H1 (cell line): ENCODE data around the gene KIF1C. TPM values are rescaled to one million over a fixed set of nuclear protein-coding genes. Genes with fewer than 3 reads are reported as not detected.

Source experiments
- CTCF ChIA-PET: fragments of 300-600 bp; sonication (Branson Sonifier 250); formaldehyde crosslinking; loops from one replicate; lab custom pipeline; 2021; ENCODE audit not compliant: partially characterized antibody; lab: Charles Lee
- POLR2A ChIA-PET: fragments of 300-600 bp; sonication (Branson Sonifier 250); formaldehyde crosslinking; loops from one replicate; lab custom pipeline; 2021; ENCODE audit warnings: inconsistent platforms; ENCODE audit not compliant: partially characterized antibody; lab: Charles Lee
- DNase-seq, 2 experiments: peaks; one replicate each; pipeline versions ENCODE4 v3.0.0 to v3.0.0-alpha.2; 2010 to 2022; ENCODE audit warnings: low spot score in 2 of 2, low read depth in 1 of 2, mixed read lengths in 1 of 2
- FAIRE-seq: peaks from 2 replicates; lab custom pipeline; 2011; peaks lifted over from hg19 to GRCh38; lab: Jason Lieb, UNC
- H2AFZ ChIP-seq: 2 replicates; pipeline ENCODE4 v1.8.1; 2012; ENCODE audit warnings: low read length, inconsistent platforms
- H2AK5ac ChIP-seq: 2 replicates; pipeline ENCODE4 v1.6.1; 2013; ENCODE audit warnings: low read depth, low read length
- H2BK120ac ChIP-seq: replicated peaks from 2 replicates; pipeline ENCODE3; 2013; ENCODE audit warnings: low read depth, low read length, inconsistent platforms
- H2BK12ac ChIP-seq: 2 replicates; pipeline ENCODE4 v1.6.1; 2013; ENCODE audit warnings: low read depth, low read length
- H2BK15ac ChIP-seq: 2 replicates; pipeline ENCODE4 v1.6.1; 2013; ENCODE audit warnings: low read length
- H2BK20ac ChIP-seq: 2 replicates; pipeline ENCODE4 v1.6.1; 2013; ENCODE audit warnings: low read length
- H2BK5ac ChIP-seq: 2 replicates; pipeline ENCODE4 v1.6.1; 2013; ENCODE audit warnings: low read depth, low read length
- H3K14ac ChIP-seq: 2 replicates; pipeline ENCODE4 v1.6.1; 2013; ENCODE audit warnings: inconsistent platforms; ENCODE audit not compliant: insufficient read length
- H3K18ac ChIP-seq: 2 replicates; pipeline ENCODE4 v1.6.1; 2013; ENCODE audit warnings: low read length; ENCODE audit errors: extremely low read depth
- H3K23ac ChIP-seq: 2 replicates; pipeline ENCODE4 v1.6.1; 2013; ENCODE audit warnings: inconsistent platforms; ENCODE audit not compliant: insufficient read length
- H3K23me2 ChIP-seq: 2 replicates; pipeline ENCODE4 v1.6.1; 2013; ENCODE audit warnings: low read depth, low read length
- H3K27ac ChIP-seq: 2 replicates; pipeline ENCODE4 v1.6.1; 2011; ENCODE audit warnings: low read depth, low read length, inconsistent platforms
- H3K27me3 ChIP-seq, 4 experiments: replicated peaks in 1 of 4; 1 replicate in 1 of 4; 2 replicates in 3 of 4; pipeline versions ENCODE4 v1.6.1 to v1.8.1; 2011 to 2013; ENCODE audit warnings: low read length in 3 of 4, mild to moderate bottlenecking in 3 of 4, inconsistent platforms in 2 of 4, mixed read lengths in 2 of 4, moderate library complexity in 1 of 4; ENCODE audit not compliant: control insufficient read depth in 3 of 4, insufficient read depth in 3 of 4; ENCODE audit errors: extremely low read depth in 1 of 4
- H3K36me3 ChIP-seq, 4 experiments: 2 replicates each; pipeline versions ENCODE4 v1.6.1 to v1.8.1; 2011 to 2013; ENCODE audit warnings: mild to moderate bottlenecking in 4 of 4, low read length in 3 of 4, moderate library complexity in 2 of 4, control low read depth in 1 of 4, inconsistent platforms in 1 of 4; ENCODE audit not compliant: insufficient read depth in 4 of 4, control insufficient read depth in 2 of 4
- H3K4ac ChIP-seq: replicated peaks from 2 replicates; pipeline ENCODE3; 2013; ENCODE audit warnings: low read length, low read depth, mixed read lengths, inconsistent platforms; ENCODE audit not compliant: insufficient read length
- H3K4me1 ChIP-seq, 4 experiments: replicated peaks in 1 of 4; 1 replicate in 1 of 4; 2 replicates in 3 of 4; pipeline versions ENCODE4 v1.6.1 to v1.8.1; 2011 to 2013; ENCODE audit warnings: low read length in 3 of 4, inconsistent platforms in 2 of 4, mixed read lengths in 1 of 4; ENCODE audit not compliant: insufficient read depth in 4 of 4, control insufficient read depth in 3 of 4
- H3K4me2 ChIP-seq, 2 experiments: 2 replicates each; pipeline versions ENCODE4 v1.6.1 to v1.8.1; 2011 to 2013; ENCODE audit warnings: low read depth in 2 of 2, low read length in 2 of 2, control low read depth in 1 of 2, inconsistent platforms in 1 of 2, mild to moderate bottlenecking in 1 of 2; ENCODE audit not compliant: insufficient read depth in 1 of 2
- H3K4me3 ChIP-seq, 4 experiments: fragments of 200-600, 300-600 bp in 1 of 4; sonication (generic), shearing (Covaris generic), sonication (Bioruptor Twin) in 1 of 4; 2 replicates each; pipeline versions ENCODE4 v1.5.1 to v1.8.1; 2011 to 2016; ENCODE audit warnings: low read length in 4 of 4, low read depth in 3 of 4, control low read depth in 2 of 4, inconsistent platforms in 2 of 4, mild to moderate bottlenecking in 2 of 4, mixed read lengths in 1 of 4, moderate library complexity in 1 of 4; ENCODE audit not compliant: insufficient read depth in 2 of 4; ENCODE audit errors: extremely low read depth in 1 of 4
- H3K56ac ChIP-seq: replicated peaks from 2 replicates; pipeline ENCODE3; 2013; ENCODE audit warnings: low read depth, mild to moderate bottlenecking, mixed read lengths, low read length, inconsistent platforms; ENCODE audit not compliant: insufficient read length
- H3K79me1 ChIP-seq: 2 replicates; pipeline ENCODE4 v1.6.1; 2013; ENCODE audit warnings: low read depth, low read length, control low read depth
- H3K79me2 ChIP-seq, 2 experiments: 2 replicates each; pipeline versions ENCODE4 v1.6.1 to v1.8.1; 2012 to 2013; ENCODE audit warnings: low read length in 2 of 2, mild to moderate bottlenecking in 2 of 2, inconsistent platforms in 1 of 2; ENCODE audit not compliant: insufficient read depth in 2 of 2, control insufficient read depth in 1 of 2
- H3K9ac ChIP-seq, 4 experiments: replicated peaks in 1 of 4; 1 replicate in 1 of 4; 2 replicates in 3 of 4; pipeline versions ENCODE4 v1.6.1 to v1.8.1; 2011 to 2013; ENCODE audit warnings: low read depth in 3 of 4, low read length in 3 of 4, control low read depth in 2 of 4, mild to moderate bottlenecking in 2 of 4, moderate library complexity in 2 of 4, inconsistent platforms in 1 of 4; ENCODE audit errors: extremely low read depth in 1 of 4
- H3K9me3 ChIP-seq, 2 experiments: 2 replicates each; pipeline versions ENCODE4 v1.6.1 to v1.8.1; 2012 to 2013; ENCODE audit warnings: mild to moderate bottlenecking in 2 of 2, moderate library complexity in 2 of 2, control low read depth in 1 of 2, inconsistent platforms in 1 of 2, low read depth in 1 of 2, low read length in 1 of 2, mixed read lengths in 1 of 2; ENCODE audit not compliant: insufficient read depth in 2 of 2
- H4K20me1 ChIP-seq, 2 experiments: replicated peaks in 1 of 2; 2 replicates each; pipeline versions ENCODE3 to v1.8.1; 2011 to 2013; ENCODE audit warnings: inconsistent platforms in 2 of 2, low read length in 2 of 2, mild to moderate bottlenecking in 1 of 2; ENCODE audit not compliant: insufficient read depth in 2 of 2, control insufficient read depth in 1 of 2
- H4K5ac ChIP-seq: 2 replicates; pipeline ENCODE4 v1.6.1; 2013; ENCODE audit warnings: low read length, low read depth, mixed read lengths, inconsistent platforms; ENCODE audit not compliant: insufficient read length
- H4K8ac ChIP-seq: 2 replicates; pipeline ENCODE4 v1.8.0; 2013; ENCODE audit warnings: mild to moderate bottlenecking, moderate library complexity, low read length, inconsistent platforms; ENCODE audit not compliant: insufficient read depth; ENCODE audit errors: extremely low read depth
- H4K91ac ChIP-seq: replicated peaks from 2 replicates; pipeline ENCODE3; 2013; ENCODE audit warnings: low read length, mixed read lengths, inconsistent platforms; ENCODE audit not compliant: insufficient read length
- ATF3 ChIP-seq: IDR thresholded peaks from 2 replicates; pipeline ENCODE4 v1.6.1; 2011; ENCODE audit warnings: low read depth, mild to moderate bottlenecking, low read length; ENCODE audit not compliant: insufficient read depth
- BCL11A ChIP-seq, 2 experiments: IDR thresholded peaks; one replicate each; pipeline ENCODE4 v1.6.1; 2011; ENCODE audit warnings: low read depth in 2 of 2, low read length in 2 of 2, mild to moderate bottlenecking in 2 of 2
- CTBP2 ChIP-seq: IDR thresholded peaks from 2 replicates; pipeline ENCODE4 v1.7.0; 2011; ENCODE audit warnings: borderline replicate concordance, mild to moderate bottlenecking, moderate library complexity, mixed read lengths, low read length; ENCODE audit not compliant: insufficient read depth, insufficient read length
- KDM1A ChIP-seq: fragments of 200-600, 300-600 bp; sonication (generic); IDR thresholded peaks from 2 replicates; pipeline ENCODE4 v1.7.1; 2016; ENCODE audit warnings: mild to moderate bottlenecking, low read length, borderline replicate concordance
- SUZ12 ChIP-seq: fragments of 200-600 bp; sonication (generic); IDR thresholded peaks from 2 replicates; pipeline ENCODE4 v1.6.1; 2012; ENCODE audit warnings: mild to moderate bottlenecking, inconsistent platforms, low read length, moderate library complexity, mixed read lengths
- TAF7 ChIP-seq: optimal IDR thresholded peaks from 2 replicates; pipeline ENCODE3; 2011; ENCODE audit warnings: low read depth, mild to moderate bottlenecking, inconsistent platforms, low read length, moderate library complexity, borderline replicate concordance
- TCF12 ChIP-seq: IDR thresholded peaks from 2 replicates; pipeline ENCODE4 v1.6.1; 2011; ENCODE audit warnings: low read depth, mild to moderate bottlenecking, low read length
- TEAD4 ChIP-seq: IDR thresholded peaks from 2 replicates; pipeline ENCODE4 v1.6.1; 2012; ENCODE audit warnings: low read depth, low read length, inconsistent platforms, mixed read lengths
- WGBS, 2 experiments: shearing (Covaris generic) in 1 of 2; methylation state at CpG; one replicate each; pipeline versions ENCODE4 v1.1.6 to v1.1.7; 2013 to 2015; ENCODE audit warnings: low lambda C conversion rate in 2 of 2, mixed read lengths in 2 of 2, inconsistent platforms in 1 of 2, low coverage in 1 of 2, missing lambda C conversion rate in 1 of 2; ENCODE audit not compliant: insufficient replicate concordance in 2 of 2, insufficient coverage in 1 of 2, insufficient read length in 1 of 2; ENCODE audit errors: extremely low coverage in 1 of 2, missing lambda C conversion rate in 1 of 2; 5-methylcytosine and 5-hydroxymethylcytosine counted together
- polyA plus RNA-seq, 7 experiments: library from polyadenylated mRNA; depleted of rRNA in 3 of 7; stranded (reverse) in 5 of 7; unstranded in 2 of 7; fragments of >200 nt in 5 of 7; fragments of 200-250 nt in 2 of 7; gene quantifications; 1 replicate in 5 of 7; 2 replicates in 1 of 7; 4 replicates in 1 of 7; pipeline versions ENCODE4 v1.2.1 to v1.2.3, GENCODE V29; 2011 to 2013; ENCODE audit warnings: missing spikeins in 2 of 7, mixed read lengths in 2 of 7
- total RNA-seq: library from RNA; stranded (reverse); fragmentation: NEBNext Ultra II Directional; extraction: Animal tissue kit (Norgen Biotek cat#: 25700); gene quantifications from 2 replicates; pipeline ENCODE4 v1.2.1, GENCODE V29; 2021

Gene KIF1C
- total and polyA plus RNA-seq, 2 of the 8 experiments (the other 6 are each of a cell fraction or from before 2014, with no cell fraction given), result 14.3 to 114 TPM

DNA sequence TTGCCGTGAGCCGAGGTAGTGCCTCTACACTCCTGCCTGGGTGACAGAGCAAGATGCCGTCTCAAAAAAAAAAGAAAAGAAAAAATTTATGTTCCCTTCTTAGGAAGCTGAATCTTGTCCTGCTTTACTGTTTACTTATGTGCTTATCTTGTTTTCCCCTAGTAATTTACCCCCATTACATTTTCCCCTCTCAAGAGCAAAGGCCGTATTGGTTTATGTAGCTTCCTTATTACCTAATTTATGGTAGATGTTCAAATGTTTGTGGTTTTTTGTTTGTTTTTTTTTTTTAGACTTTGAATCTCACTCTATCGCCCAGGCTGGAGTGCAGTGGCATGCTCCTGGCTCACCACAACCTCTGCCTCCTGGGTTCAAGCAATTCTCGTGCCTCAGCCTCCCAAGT is 47.7 kb downstream of the KIF1C start:
- Histone ChIP-seq H3K9me3 (no peaks in the 10 kb centered on the region), H3K4me1 (no peaks in the 10 kb centered on the region), H3K9ac (no peak overlapping the region), H4K91ac (no peak overlapping the region), H3K23me2 (no peaks in the 10 kb centered on the region), H3K79me1 (no peaks in the 10 kb centered on the region), H3K18ac (no peak overlapping the region), H2BK20ac (no peak overlapping the region), H4K20me1 (no peaks in the 10 kb centered on the region), H2BK12ac (no peak overlapping the region), H2AFZ (no peak overlapping the region), H4K8ac (no peak overlapping the region), H3K23ac (no peak overlapping the region), H3K27me3 (no peaks in the 10 kb centered on the region), H3K27ac (no peak overlapping the region), H3K4me2 (no peak overlapping the region), H3K14ac (no peak overlapping the region), H4K5ac (no peak overlapping the region), H3K36me3 (no peaks in the 10 kb centered on the region), H2BK15ac (no peak overlapping the region), H2BK5ac (no peak overlapping the region), H2AK5ac (no peak overlapping the region), H3K79me2 (no peaks in the 10 kb centered on the region), H2BK120ac (no peak overlapping the region), H3K4ac (no peak overlapping the region), H3K4me3 (no peak overlapping the region), H3K56ac (no peak overlapping the region)
- ChIA-PET POLR2A (interaction anchor here (0.7 kb wide), 1 partner anchor 16 kb away, joined by 3 read pairs; no protein-coding TSS in a partner anchor), CTCF (interaction anchor here (0.6 to 2.7 kb wide), 8 partner anchors 10 to 245 kb away, joined by 3 to 14 read pairs (median 5); no protein-coding TSS in a partner anchor)
- FAIRE-seq (no peak), DNase-seq (no peak)
- TF ChIP-seq TAF7 (no peak), KDM1A (no peak), ATF3 (no peak), TEAD4 (no peak), CTBP2 (no peak), TCF12 (no peak), SUZ12 (no peak), BCL11A (IDR thresholded peaks at IDR 0.05; ENCODE audit: low read depth in 2 of 2, low read length in 2 of 2) (no peak)
- 79% methylated on average over 6 of the region's 6 CpGs; no CpG with 5 or more reads in 1 of the 2 experiments for WGBS, 2 experiments
